ENCODE data around the gene NPLOC4.

NPLOC4 gene

DNA sequence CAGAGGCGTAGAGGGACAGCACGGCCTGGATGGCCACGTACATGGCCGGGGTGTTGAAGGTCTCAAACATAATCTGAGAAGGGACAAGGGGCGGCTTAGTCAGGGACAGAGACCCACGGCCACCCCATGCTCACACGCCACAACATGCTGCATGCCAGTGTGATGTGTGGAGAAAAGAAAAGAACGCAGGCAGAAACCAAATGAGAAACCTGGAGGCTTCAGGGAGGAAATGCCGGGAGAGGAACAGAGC lies 125.4 kb downstream of the NPLOC4 start:
- DNase-seq (ENCODE audit: low read depth): no peak
- TF ChIP-seq, protein P1, sequence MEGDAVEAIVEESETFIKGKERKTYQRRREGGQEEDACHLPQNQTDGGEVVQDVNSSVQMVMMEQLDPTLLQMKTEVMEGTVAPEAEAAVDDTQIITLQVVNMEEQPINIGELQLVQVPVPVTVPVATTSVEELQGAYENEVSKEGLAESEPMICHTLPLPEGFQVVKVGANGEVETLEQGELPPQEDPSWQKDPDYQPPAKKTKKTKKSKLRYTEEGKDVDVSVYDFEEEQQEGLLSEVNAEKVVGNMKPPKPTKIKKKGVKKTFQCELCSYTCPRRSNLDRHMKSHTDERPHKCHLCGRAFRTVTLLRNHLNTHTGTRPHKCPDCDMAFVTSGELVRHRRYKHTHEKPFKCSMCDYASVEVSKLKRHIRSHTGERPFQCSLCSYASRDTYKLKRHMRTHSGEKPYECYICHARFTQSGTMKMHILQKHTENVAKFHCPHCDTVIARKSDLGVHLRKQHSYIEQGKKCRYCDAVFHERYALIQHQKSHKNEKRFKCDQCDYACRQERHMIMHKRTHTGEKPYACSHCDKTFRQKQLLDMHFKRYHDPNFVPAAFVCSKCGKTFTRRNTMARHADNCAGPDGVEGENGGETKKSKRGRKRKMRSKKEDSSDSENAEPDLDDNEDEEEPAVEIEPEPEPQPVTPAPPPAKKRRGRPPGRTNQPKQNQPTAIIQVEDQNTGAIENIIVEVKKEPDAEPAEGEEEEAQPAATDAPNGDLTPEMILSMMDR (IDR thresholded peaks at IDR 0.05; ENCODE audit: insufficient read depth, low read depth, low read length, missing control alignments): no peak
- H3K4me3 ChIP-seq (ENCODE audit: low read length): peak overlapping the region; percentile 85

DNA sequence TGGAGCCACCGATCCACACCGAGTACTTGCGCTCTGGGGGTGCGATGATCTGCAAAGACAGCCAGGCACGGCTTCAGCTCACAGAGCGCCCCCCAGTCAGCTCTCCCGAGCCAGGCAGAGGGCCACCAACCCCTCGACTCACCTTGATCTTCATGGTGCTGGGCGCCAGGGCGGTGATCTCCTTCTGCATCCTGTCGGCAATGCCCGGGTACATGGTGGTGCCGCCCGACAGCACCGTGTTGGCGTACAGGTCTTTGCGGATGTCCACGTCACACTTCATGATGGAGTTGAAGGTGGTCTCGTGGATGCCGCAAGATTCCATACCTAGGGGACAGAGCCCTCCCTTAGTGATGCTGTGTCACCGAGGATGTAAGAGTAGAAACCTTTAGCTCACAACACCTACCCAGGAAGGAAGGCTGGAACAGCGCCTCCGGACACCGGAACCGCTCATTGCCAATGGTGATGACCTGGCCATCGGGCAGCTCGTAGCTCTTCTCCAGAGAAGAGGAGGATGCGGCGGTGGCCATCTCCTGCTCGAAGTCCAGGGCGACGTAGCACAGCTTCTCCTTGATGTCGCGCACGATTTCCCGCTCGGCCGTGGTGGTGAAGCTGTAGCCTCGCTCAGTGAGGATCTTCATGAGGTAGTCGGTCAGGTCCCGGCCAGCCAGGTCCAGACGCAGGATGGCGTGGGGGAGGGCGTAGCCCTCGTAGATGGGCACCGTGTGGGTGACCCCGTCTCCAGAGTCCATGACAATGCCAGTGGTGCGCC lies 125.9 kb downstream of the NPLOC4 start:
- TF ChIP-seq, protein P1 (IDR thresholded peaks at IDR 0.05; ENCODE audit: insufficient read depth, low read depth, low read length, missing control alignments): no peak
- H3K4me3 ChIP-seq (ENCODE audit: low read length): peak overlapping the region; percentile 85
- DNase-seq (ENCODE audit: low read depth): no peak

DNA sequence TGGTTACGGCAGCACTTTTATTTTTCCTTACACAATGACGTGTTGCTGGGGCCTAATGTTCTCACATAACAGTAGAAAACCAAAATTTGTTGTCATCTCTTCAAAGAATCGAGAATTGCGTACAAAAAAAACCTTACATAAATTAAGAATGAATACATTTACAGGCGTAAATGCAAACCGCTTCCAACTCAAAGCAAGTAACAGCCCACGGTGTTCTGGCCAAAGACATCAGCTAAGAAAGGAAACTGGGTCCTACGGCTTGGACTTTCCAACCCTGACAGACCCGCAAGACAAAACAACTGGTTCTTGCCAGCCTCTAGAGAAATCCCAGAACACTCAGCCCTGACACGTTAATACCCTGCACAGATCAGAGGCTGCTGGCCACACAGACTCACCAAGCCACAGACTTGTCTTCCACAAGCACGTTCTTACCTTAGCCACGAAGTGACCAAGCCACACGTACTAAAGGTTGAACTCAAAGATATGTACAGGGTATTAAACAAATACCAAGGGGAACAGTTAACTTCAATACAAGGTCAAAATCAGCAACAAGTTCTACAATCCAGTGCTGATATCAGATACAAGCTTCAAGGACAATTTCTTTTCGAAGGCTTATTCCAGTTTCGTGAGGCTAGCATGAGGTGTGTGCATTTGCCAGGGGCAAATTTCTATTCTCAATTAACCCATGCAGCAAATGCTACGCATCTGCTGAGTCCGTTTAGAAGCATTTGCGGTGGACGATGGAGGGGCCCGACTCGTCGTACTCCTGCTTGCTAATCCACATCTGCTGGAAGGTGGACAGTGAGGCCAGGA lies 126.7 kb downstream of the NPLOC4 start:
- peak overlapping the region; percentile 85 for H3K4me3 ChIP-seq (ENCODE audit: low read length)

DNA sequence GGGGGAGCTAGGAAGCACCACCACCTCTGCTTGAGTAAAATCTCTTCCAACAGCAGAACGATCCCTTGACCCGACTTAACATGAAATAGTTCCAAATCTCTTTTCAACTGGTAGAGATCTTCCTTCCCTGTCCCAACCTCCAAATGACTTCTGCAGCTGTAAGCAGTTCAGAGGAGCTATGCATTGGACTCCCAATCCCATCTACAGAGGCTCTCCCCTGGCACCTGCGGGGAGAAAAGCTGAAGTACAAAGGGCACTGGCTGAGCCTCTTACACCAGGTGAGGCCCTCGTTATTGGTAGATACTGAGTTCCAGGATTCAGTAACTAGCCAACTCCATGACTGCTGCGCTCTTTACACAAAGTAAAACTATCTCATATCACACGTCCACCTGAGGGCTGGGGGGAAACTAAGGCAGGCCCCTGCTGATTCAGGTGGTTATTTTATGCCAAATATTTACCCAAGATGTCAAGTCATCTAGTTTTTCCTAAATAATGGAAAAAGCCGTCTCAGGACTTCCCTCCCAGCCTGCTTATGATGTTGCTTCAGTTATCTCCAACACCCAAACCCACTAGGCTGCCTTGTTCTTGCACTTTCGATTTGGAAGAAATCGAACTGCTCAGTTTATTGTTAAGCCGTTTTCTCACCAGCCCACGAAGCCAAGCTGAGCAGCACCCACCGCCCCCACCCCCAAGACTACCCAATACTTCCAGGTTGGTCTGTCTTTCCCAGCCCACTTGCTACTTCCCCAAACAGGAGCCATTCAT lies 127.5 kb downstream of the NPLOC4 start:
- peak; percentile 59 for DNase-seq (ENCODE audit: low read depth)
- TF ChIP-seq, protein P1 (IDR thresholded peaks at IDR 0.05; ENCODE audit: insufficient read depth, low read depth, low read length, missing control alignments): no peak
- H3K4me3 ChIP-seq (ENCODE audit: low read length): peak overlapping the region; percentile 85

More for the DNA sequence above, 126.7 kb downstream of the NPLOC4 start:
- no peak for DNase-seq (ENCODE audit: low read depth)
- TF ChIP-seq, protein P1 (IDR thresholded peaks at IDR 0.05; ENCODE audit: insufficient read depth, low read depth, low read length, missing control alignments): no peak

DNA sequence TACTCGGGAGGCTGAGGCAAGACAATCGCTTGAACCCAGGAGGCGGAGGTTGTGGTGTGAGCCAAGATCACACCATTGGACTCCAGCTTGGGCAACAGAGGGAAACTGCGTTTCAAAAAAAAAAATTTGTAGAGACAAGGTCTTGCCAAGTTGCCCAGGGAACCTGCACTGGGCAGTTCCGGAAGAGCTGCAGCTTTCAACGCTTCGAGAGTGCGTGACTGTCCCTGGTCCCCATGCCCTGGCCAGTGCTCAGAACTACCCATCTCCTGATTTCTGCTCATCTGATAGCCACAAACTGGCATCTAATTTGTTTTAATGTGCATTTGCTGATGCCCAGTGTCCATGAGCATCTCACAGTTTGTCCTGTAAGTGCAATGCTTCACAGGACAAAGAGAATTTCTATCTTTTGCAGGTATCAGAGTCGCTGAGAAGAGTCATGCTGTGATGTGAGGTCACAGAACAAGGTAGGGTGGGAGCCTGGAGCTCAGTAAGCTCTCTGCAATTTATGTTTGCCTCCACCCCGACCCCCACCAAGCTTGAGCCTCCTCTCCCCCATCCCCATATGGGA lies 128.2 kb downstream of the NPLOC4 start:
- TF ChIP-seq, protein P1 (IDR thresholded peaks at IDR 0.05; ENCODE audit: insufficient read depth, low read depth, low read length, missing control alignments): no peak
- DNase-seq (ENCODE audit: low read depth): peak; percentile 76
- H3K4me3 ChIP-seq (ENCODE audit: low read length): no peak overlapping the region

All from epithelial cell of esophagus (primary cell).